Measurements from ENCODE around the gene TUB. TPM values are rescaled to one million over a fixed set of nuclear protein-coding genes. Genes with fewer than 3 reads are reported as not detected.

TUB gene
- total and polyA plus RNA-seq, 2 of the 8 experiments (the other 6 are each of a cell fraction or from before 2014, with no cell fraction given), result 15.3 to 31.3 TPM

DNA sequence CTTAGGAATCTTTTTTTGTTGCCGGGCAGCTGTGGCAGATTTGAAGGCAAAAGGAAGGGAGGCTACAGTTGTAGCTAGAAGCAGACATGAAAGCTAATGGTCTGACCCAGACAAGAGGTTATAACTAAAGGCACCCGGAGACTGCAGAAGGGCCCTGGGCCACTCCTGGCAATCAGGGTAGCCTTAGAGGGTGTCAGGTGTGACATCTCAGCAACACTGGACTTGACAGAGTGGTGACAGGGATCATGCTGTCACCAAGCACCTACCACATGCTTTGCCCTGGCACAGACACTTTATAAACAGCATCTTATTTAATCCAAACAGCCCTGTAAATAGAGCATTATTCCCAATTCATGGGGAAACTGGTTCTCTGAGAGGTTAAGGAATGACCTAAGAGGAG, 25.7 kb downstream of the TUB start:
- Histone ChIP-seq H3K79me1 (ENCODE audit: low read depth, low read length) (no peaks in the 10 kb centered on the region), H3K18ac (ENCODE audit: extremely low read depth, low read length) (no peak overlapping the region), H3K56ac (replicated peaks; ENCODE audit: insufficient read length, low read depth, low read length) (no peak overlapping the region), H3K9me3 (ENCODE audit: insufficient read depth in 2 of 2, low read depth in 1 of 2, low read length in 1 of 2) (no peaks in the 10 kb centered on the region), H3K4me3 (ENCODE audit: extremely low read depth in 1 of 4, insufficient read depth in 2 of 4, low read depth in 3 of 4, low read length in 4 of 4) (no peak overlapping the region), H3K23ac (ENCODE audit: insufficient read length) (no peak overlapping the region), H2BK5ac (ENCODE audit: low read depth, low read length) (no peak overlapping the region), H2AFZ (ENCODE audit: low read length) (no peak overlapping the region), H4K8ac (ENCODE audit: extremely low read depth, insufficient read depth, low read length) (no peak overlapping the region), H2BK15ac (ENCODE audit: low read length) (no peak overlapping the region), H3K4me1 (replicated peaks in 1 of 4; ENCODE audit: control insufficient read depth in 3 of 4, insufficient read depth in 4 of 4, low read length in 3 of 4) (no peaks in the 10 kb centered on the region), H3K4ac (replicated peaks; ENCODE audit: insufficient read length, low read depth, low read length) (no peak overlapping the region), H2BK12ac (ENCODE audit: low read depth, low read length) (no peak overlapping the region), H2AK5ac (ENCODE audit: low read depth, low read length) (no peak overlapping the region), H3K9ac (replicated peaks in 1 of 4; ENCODE audit: extremely low read depth in 1 of 4, low read depth in 3 of 4, low read length in 3 of 4) (no peak overlapping the region), H3K4me2 (ENCODE audit: insufficient read depth in 1 of 2, low read depth in 2 of 2, low read length in 2 of 2) (no peak overlapping the region), H3K27me3 (replicated peaks in 1 of 4; ENCODE audit: control insufficient read depth in 3 of 4, extremely low read depth in 1 of 4, insufficient read depth in 3 of 4, low read length in 3 of 4) (no peaks in the 10 kb centered on the region), H3K23me2 (ENCODE audit: low read depth, low read length) (no peaks in the 10 kb centered on the region), H2BK20ac (ENCODE audit: low read length) (no peak overlapping the region), H4K91ac (replicated peaks; ENCODE audit: insufficient read length, low read length) (no peak overlapping the region), H4K5ac (ENCODE audit: insufficient read length, low read depth, low read length) (no peak overlapping the region), H4K20me1 (replicated peaks in 1 of 2; ENCODE audit: control insufficient read depth in 1 of 2, insufficient read depth in 2 of 2, low read length in 2 of 2) (peaks cover under 1 to 2% of the 10 kb centered on the region in 2 experiments), H3K79me2 (ENCODE audit: control insufficient read depth in 1 of 2, insufficient read depth in 2 of 2, low read length in 2 of 2) (no peaks in the 10 kb centered on the region), H3K36me3 (ENCODE audit: control insufficient read depth in 2 of 4, insufficient read depth in 4 of 4, low read length in 3 of 4) (peaks cover 8 to 42% (median 30%) of the 10 kb centered on the region in 4 experiments), H3K14ac (ENCODE audit: insufficient read length) (no peak overlapping the region), H2BK120ac (replicated peaks; ENCODE audit: low read depth, low read length) (no peak overlapping the region), H3K27ac (ENCODE audit: low read depth, low read length) (no peak overlapping the region)
- ChIA-PET CTCF (ENCODE audit: partially characterized antibody) (interaction anchor here (1.2 to 7.4 kb wide), 3 partner anchors 8 to 16 kb away, joined by 5 to 96 read pairs (median 5); no protein-coding TSS in a partner anchor), POLR2A (ENCODE audit: partially characterized antibody) (no interaction called here)
- TF ChIP-seq TAF1 (IDR thresholded peaks at IDR 0.05; ENCODE audit: low read depth, low read length) (no peak), MAFK (IDR thresholded peaks at IDR 0.05; ENCODE audit: low read depth, low read length) (no peak)
- DNase-seq (ENCODE audit: low read depth in 1 of 2, low spot score in 2 of 2) (no peak), FAIRE-seq (no peak)
- WGBS, 2 experiments (ENCODE audit: extremely low coverage in 1 of 2, insufficient coverage in 1 of 2, insufficient read length in 1 of 2, insufficient replicate concordance in 2 of 2, low coverage in 1 of 2, low lambda C conversion rate in 2 of 2, missing lambda C conversion rate in 1 of 2), result 86% methylated on average over 2 of the region's 2 CpGs; no CpG with 5 or more reads in 1 of the 2 experiments
